HL-60 (cell line): ENCODE measurements around the gene ITPRIP.

ENCODE experiments used
- CTCF ChIP-seq: IDR thresholded peaks from one replicate; pipeline ENCODE4 v1.5.1; 2011; ENCODE audit warnings: low read length, control low read depth, inconsistent platforms; ENCODE audit not compliant: insufficient read depth
- POLR2AphosphoS5 ChIP-seq: IDR thresholded peaks from 2 replicates; pipeline ENCODE4 v1.6.1; 2012; ENCODE audit warnings: low read depth

- TF ChIP-seq POLR2AphosphoS5 (no peak), CTCF (no peak)
Observed at GRCh38 chr10:104279550-104280259, 58.6 kb downstream of the ITPRIP start.
